Measurements from ENCODE around the gene OTUB2.

Gene OTUB2

DNA sequence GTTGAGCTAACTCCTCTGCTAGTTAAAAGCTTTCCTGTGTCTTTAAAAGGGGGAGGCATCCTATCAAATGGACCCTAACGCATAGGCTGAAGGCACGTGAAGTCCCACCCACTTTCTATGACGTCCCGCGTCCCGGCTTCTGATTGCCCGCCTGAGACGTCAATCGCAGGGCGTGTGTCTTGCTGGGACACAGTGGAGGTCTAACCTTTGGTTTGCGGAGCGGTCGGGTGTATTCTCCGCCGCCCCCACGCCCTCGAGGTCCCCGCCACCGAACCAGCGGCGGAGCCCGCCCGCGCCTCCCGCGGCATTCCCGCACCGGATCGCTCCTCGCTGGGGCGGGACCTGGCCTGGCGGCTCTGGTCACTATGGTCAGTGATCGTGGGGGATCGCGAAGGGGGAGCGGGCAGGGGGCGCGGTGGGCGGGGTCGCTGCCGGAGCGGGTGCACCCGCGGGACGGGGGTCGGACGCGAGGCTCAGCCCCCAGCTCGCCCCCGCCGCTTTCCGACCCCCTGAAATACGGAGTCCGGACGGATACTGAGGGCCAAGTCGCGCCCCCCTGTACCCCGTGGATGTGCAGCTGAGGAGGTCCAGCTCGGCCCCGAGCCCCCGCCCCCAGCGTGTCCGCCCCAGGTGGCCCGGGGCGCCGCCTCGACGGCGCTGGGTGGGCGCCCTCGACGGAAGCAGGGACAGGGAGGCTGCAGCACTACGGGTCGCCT is at the start of gene OTUB2:
OTUB2 (plus strand) TSS at position 168 of the 716 bp plus-strand sequence; CDS start at position 366, 198 bp downstream.
- peak; percentile 98 for DNase-seq

DNA sequence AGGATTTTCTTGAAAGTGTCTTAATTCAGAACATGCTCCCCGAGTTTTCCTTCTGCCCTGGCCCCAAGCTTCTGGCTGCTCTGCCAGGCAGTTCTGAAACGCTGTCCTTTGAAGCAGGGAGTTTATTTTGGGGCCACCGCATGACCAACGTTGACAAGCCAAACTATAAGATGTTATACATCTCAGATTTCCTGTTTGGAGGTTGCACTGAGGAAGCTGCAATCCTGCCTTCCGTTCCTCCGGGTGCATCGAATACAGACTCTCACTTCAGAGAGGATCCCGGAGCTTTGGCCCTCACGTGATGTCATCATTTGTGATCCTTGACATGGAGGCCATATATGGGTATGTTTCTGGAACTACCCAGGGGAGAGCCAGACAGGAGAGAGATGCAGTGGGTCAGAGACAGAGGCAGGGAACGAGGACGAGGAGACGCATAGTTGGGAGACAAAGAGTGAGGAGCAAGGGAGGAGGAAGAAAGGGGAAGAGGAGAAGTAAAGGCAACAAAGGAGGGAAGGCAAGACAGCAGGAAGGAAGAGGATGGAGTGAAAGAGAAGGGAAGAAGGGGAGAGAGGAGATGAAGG is 49.6 kb upstream of the OTUB2 start, which contains the start of gene ASB2:
ASB2 (minus strand) TSS at position 94 of the 581 bp plus-strand sequence. CDS start 12,031 bp downstream, outside the sequence.
- no peak for DNase-seq

DNA sequence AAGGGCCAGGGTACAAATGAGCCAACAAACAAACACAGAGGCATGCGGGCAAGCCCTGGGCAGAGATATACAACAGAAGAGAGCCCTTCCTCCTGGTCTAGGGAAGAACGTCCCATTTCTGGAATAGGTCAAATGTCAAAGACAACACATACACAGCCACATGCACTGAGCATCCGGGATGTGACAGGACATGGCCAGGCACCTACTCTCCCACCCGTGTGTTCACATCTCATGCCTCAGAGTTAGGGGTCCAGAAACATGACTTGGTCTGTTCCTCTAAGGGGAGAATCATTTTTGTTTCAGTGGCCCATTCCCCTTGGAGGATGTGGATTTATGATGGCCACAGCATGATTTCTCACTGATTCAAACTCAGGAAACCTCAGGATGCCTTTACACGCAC is 49.0 kb upstream of the OTUB2 start:
- no peak for DNase-seq

DNA sequence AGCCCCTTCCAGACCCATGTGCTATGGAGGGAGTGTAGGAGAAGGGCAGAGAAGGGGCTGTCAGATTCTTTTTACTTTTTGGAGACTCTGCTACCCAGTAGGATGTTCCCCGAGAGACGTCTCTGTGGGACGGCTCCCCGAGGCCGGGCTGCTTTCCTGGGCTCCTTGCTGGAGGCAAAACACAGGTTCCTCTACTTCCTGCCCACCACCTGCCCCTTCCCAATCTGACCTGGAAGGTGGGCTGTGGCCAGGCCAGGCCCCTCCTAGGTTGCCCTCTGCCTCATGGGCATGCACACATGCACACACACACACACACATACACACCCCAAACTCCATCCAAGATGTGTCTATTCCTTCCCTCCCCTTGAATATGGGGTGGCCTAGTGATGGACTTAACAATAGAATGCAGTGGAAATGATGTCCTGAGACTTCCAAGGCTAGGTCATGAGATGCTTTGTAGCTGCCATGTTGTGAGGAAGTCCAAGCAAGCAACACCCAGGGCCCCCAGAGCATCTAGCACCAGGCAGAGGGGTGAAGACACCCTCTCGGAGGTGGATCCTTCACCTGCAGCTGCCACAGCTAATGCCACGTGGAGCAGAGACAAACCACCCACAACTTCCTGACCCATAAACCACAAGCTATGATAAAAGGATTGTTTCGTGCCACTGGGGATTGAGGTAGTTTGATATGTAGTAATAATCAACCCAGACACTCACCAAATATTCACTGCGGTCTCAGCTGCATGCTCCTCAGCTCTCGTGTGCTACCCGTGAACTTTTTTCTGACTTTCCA is 48.2 kb upstream of the OTUB2 start:
- DNase-seq = peak; percentile 77 to 78

DNA sequence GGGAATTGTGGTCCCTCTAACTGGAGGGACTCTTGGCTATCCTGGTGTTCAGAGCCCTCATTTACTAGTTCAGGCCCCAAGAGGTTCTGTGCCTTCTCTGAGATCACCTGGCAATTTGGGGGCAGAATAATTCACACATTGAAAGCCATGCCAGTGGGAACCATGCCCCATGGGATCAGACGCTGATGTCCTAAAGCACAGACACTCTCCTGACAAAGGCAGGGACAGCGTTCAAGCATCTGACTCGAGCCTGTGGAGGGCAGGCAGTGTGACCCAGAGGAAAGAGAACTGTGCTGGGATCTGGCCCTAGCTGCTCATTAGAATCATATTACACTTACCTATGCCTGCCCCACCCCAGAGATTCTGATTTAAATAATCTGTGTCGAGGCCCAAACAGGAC is 47.4 kb upstream of the OTUB2 start:
- DNase-seq = no peak

DNA sequence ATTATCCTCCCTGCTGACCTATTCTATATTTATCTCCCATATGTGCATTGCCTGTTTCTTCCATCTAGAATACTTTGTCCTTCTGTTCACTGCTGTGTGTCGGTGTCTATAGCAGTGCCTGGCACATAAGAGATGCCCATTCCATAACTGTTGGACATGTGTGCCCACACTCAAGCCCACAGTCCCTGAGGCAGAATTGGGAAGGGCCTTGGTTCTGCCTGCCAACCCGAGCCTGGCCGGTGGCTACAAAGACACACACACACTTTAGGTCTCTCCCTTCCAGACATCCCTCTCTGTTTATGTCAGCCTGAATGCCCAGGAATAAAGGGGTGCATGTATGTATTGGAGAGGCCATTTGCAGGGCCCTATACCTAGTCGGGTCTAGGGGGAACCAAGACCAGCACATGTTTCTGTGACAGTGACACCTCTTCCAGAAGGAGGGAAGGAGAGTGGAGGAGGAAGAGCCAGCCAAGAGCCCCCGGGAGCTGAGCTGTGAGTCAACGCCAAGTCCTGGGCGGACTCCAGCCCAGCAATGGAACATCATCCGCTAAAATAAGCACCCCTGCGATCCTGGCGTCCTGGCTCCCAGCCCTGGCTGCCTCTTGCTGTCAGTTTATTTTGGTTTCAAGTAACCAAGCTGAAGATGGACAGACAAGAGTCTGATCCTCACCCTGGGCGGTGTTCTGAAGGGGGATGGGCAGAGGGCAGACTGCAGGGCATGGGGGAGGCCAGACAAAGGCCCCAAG is 45.5 kb upstream of the OTUB2 start:
- no peak for DNase-seq

DNA sequence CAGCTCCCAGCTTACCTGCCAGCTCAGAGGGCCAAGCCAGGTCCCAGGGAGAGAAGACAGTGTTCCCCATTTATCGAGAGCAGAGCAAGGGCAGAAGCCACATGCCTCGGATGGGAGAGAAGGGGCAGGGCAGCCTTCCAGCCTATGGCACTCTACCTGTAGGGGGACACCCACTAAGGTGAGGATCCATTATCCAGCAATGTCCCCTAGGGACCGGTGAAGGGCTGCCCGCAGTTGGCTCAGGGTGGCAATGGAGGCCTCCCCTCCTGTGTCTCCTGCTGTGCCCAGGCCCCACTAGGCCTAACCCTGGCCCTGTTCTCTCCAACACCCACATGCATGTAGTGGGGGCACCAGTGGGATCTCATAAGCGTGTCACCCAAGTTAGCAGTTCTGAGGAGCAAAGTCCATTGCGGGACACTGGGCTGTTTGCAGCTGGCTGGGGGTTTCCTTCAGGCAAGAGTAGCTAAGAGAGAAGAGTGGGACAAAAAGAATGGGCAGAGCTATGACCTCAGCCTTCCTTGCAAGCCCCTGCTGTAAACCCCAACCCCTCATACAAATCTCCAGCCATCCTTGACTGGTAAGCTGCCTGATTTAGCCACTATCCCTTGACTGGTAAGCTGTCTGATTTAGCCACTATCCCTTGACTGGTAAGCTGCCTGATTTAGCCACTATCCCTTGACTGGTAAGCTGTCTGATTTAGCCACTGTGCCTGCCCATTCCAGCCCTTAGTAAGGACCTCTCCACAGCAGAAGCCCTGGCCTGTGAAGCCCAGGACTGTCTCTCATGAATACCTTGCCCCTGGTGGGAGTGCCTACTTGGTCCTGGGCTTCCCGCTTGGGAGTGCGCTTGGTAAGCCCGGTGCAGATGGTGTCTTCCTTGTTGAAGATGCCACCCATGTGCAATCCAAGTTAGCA is 44.6 kb upstream of the OTUB2 start:
- no peak for DNase-seq

DNA sequence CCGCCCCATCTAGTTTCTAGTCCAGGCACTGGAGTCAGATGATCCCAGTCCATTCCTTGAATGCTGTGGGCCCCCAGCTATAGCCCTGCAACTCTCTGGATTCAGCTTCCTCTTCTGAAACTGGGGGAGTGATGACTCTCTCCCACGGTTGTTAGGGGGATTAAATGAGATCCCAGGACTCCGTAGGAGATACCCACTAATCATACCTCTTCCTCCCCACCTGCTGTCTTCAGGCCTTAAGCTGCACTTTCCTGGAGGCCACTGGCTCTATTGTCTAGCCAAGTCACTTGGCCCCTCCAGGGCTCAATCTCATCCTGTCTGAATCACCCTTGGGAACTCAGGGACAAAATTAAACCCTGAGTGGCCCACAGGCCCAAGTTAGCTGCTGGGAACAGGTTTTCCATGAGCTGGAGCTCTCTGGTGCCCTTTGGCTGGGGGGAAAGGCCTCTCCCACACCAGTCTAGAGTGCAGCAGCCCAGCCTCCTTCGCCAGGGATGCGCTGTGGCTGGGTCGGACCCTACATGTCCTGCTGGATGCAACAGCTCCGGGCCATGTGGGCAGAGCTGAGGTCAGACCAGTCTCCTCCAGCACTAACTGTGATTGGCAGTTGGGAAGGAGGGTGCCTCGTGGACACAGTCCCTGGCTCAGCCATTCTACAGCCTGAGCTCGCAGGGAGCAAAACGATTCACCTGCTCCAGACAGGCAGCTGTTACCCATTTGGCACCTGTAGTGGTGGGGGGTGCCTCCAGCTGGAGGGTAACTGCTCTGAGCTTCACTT is 43.7 kb upstream of the OTUB2 start:
- DNase-seq = no peak

DNA sequence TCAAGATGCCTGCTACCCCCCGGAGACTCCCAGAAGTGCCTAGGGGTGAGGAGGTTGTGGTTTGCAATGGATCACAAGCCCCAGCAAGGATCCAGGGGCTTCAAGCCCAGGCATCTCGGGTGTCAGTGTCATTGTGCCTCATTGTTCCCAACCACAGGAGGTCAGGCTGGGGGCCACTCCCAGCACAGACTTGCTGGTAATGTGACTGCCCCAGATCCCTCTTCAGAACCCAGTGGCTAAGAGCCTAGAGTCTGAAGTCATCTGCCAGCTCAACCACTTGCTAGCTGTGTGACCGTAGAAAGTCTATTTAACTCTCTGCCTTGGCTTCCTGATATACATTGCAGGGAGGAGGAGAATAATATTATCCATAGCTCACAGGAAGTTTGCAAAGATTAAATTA is 42.1 kb upstream of the OTUB2 start:
- DNase-seq = no peak

DNA sequence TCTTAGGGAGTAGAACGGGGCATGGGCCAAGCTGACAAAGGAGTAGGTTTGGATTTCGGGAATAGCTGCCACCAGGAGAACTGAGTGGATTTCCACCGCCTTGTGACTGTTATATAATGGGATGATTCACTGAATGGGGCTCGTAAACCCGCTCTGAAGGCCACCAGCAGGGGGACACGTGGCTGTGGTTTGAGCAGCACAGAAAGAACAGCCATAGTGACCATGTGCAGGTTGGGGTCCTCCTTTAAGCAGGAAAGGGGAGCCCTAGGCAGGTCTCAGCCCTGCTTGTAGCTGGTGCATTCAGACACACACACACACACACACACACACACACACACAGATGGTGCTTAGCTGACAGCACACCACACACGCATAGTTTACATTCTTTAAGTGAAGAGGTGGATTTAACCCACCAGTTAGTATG is 41.1 kb upstream of the OTUB2 start:
- DNase-seq = no peak

DNA sequence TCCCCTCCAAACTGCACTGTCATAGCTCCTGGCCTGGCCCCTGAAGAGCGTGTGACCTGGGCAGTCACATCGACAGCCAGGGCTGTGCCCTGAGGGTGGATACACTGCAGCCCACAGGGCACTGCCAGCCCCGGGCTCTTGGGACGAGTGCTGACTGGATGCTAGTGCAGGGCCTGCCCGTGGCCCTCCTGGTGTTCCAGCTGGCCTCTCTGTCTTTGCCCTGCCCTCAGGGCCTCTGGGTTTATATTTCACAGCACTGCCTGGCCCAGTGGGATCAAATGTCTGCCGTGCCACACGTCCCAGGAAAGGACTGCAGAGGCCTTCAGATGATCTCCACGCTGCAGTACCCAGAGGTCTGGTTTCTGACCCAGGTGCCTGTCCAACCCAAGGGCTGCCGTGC is 39.2 kb upstream of the OTUB2 start:
- no peak for DNase-seq

DNA sequence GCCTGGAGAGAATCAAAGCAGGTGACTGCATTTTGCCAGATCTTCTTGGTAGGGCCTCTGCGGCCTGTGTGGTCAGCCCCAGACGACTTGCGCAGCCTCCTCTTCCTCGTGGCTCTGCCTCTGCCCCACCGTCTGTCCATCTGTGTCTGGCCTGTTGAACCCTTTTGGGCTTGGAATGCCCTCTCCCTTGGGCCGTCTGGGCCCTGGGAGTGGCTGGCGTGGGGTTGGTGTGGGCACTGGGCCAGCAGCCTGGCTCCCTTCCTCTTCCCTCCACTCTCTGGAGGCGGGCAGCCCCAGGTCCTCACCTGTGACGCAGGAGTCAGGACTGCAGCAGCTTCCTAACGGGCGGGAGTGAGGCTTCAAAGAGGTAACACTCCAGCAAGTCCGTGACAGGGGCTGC is 38.8 kb upstream of the OTUB2 start:
- DNase-seq = no peak

DNA sequence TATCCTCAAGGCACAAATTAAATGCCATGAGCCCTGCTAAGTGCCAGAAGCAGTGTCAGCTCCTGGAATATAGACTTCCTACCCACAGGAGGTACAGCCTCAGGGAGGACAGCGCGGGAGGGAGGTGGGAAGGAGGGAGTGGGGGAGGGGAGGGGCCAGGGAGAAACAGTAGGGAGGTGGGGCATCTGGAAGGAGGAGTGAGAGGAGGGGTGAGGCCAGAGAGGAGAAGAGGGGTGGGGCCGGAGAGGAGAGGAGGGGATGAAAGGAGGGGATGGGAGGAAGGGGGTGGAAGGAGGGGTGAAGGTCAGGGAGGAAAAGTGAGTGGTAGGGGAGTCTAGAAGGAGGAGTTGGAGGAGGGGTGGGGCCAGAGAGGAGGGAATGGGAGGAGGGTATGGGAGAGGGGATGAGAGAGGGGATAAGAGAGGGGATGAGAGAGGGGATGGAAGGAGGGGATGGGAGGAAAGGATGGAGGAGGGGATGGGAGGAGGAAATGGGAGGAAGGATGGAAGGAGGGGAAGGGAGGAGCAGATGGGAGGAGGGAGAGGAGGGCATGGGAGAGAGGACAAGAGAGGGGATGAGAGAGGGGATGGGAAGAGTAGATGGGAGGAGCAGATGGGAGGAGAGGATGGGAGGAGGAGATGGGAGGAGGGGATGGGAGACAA is 38.2 kb upstream of the OTUB2 start:
- no peak for DNase-seq

DNA sequence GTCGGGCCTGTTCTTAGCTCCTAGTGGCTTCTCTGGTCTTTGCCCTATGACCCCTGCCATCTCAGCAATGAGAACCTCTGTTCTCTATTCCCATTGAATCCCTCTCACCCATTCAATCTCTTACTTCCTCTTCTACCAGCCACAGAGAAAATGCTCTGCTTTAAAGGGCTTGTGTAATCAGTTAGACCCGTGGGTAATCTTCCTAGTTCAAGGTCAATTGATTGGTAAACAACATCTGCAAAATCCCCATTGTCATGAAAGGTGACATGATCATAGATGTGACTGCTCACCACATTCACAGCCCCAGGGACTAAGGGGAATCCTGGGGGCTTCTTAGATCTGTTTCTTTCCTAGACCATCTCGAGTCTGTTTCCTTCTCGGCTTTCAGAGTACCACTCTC is 36.2 kb upstream of the OTUB2 start:
- no peak for DNase-seq

DNA sequence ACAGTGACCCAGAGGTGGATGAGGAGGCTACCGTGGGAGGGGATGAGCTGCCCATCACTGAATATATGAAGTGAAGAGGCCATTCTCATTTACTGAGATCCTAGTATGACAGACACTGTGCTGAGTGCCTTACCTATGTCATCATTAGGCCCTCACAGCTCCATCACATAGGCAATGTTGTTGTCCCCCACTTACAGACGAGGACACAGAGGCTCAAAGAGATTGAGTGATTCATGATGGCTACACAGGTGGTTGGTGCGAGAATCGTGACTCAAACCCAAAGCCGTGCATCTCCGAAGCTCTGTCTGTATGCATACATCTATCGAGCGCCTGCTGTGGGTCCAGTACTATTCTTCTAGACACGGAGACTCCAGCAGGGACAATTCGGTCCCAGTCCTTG is 34.9 kb upstream of the OTUB2 start:
- no peak for DNase-seq

DNA sequence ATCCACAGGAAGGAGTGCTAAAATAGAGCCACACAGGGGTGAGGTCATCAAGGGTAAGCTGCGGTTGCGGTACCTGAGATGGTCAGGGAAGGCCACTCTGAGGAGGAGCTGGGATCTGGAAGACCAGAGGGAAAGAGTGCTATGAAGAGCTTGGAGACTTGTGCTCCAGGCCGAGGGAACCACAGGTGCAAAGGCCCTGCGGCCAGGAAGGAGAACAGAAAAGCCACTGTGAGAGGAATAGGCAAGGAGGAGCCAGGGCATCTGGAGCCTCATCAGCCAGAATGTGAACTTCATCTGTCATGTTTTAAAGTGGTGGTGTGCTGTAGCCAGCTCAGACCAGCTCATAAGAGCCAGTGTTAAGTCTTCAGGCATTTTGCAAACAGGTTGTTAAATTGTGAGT is 34.5 kb upstream of the OTUB2 start:
- no peak for DNase-seq

DNA sequence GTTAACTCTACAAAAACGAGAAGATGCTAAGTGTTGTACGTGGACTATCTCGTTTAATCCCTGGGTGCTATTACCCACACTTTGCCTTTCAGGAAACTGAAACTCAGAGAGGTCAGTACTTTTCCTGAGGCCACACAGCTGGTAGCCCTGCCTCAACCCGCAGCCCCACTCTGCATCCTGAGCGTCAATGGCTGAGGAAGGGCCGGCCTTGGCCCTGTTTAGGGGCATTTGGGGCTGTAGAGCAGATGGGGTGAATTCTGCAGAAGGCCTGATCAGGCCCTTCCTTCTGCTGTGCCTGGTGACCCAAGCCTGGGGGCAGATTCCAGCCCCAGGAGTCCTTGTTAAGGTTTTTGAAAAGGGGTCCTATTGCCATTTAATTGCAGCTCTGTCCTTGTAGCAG is 32.8 kb upstream of the OTUB2 start:
- DNase-seq = no peak

DNA sequence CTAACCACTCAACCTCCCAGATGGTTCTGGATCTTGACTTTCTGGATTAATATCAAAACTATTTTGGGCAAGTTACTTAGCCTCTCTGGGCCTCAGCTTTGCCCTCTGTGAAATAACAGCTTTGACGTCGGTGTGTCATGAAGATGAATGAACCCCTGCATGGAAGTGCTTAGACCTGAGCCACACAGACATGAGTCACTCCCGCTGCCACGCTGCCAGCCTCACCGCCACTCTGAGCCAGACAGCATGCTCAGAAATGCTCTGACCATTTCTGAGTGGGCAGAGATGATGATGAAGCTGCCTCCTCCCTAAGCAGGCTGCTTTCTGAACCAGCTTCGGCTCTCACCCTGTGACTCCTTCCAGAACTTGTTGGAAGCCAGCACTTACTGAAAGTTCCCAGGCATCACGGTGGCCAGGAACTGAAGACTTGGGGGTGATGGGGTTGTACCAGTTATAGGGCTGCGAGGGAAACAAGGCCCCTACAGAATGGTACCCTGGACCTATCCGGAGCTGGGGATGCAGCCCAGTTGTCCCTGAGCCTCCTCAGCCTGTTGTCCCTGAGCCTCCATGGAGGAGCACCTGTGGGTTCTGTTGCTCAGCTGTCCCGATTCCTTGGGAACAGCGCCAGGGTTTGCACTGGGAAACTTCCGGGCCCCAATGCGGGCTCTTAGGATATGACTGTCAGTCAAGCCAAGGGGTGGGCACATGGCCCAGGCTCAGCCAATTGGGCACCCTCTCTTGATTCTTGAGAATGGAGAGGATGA is 31.0 kb upstream of the OTUB2 start:
- no peak for DNase-seq

DNA sequence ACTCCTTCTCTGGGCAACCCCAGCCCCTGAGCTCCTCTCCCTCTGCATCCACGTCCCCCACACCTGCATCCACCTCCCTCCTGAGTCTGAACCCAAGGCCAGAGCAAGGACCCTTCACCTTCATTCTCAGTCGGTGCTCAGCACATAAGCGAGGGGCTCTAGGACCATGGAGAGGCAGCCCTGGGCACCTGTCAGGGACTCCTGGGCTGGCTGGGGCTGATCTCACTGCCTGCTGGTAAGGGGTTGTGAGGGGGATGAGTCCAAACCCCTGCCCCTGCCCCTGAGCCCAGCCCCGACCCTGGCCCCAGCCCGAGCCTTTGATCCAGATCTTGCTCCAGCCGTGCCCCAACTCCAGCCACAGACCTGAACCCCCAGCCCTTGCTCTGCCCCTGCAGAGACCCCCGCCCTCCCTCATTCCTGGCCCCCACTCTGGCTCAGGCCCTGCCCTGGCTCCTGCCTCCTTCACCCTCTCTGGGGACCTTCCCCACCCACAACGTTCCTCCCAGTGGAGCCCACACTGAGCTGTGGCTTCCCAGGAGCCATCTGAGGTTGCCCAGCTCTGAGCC is 29.9 kb upstream of the OTUB2 start:
- no peak for DNase-seq

DNA sequence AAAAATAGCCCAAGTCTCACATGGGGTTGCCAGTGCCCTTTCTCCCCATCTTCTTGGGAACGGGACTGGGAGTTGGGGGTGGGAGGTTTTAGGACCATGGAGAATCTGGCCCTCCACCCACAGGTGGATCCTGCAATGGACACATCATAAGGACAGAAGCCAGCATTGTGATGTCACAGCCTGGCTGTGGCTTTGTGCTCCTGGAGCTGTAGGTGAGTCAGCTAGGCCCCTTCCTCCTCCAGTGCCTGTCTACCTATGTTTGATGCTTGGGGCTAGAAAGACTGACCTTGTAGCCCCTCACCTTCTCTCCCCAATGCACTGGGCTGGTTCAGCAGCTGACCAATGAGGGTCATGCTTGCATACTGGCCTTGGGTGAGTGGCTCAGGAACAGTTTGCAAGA is 29.1 kb upstream of the OTUB2 start, which contains the start of gene CCDC197:
CCDC197 (plus strand) TSS at position 220 of the 400 bp plus-strand sequence. CDS start 831 bp downstream, outside the sequence.
- no peak for DNase-seq
